ENCODE results near the gene ZNF830.

Gene ZNF830

DNA sequence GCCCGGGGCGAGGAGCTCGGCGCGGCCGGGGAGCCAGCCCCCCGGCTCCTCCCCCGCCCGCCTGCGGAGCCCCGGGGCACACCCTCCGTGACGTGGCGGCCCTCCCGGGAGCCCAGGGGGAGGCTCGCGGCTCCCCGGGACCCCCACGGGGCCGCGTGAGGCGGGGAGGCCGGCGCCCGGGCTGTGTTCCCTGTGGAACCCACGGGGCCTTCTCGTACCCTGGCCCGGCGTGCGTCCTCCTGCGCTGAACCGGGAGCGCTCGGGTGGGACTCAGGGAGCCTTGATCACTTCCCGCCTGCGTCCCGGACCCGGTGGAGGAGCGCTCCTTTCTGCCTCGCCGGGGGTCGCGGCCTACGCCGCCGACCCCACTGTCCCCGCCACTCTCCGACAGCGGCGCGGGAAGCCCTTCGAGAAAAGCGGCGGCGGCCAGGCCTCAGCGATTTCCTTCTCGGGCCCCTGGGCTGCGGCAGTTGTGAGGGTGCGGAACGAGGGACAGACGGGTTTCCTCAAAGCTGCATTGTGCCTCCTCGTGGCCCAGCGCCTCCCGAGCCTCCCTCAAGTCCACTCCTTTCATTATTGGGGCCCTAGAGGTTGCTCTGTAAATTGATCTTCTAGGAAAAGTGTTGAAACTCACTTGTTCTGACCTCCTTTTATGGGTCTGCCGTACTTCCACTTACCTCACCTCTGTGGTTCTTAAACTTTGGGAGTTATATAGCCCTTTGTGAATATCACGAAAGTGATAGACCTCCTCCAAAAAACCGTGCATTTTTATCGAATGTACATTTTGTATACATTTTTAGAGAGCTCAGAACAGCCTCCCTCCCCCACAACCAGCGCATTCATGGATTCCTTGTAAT is 19.6 kb downstream of the ZNF830 start:
- Histone ChIP-seq H3K27ac (ENCODE audit: low read length) (peak overlapping the region; percentile 96), H3K4me3 (ENCODE audit: low read depth in 1 of 2, low read length in 2 of 2) (peak overlapping the region; percentile 82 to 89), H3K4me1 (ENCODE audit: insufficient read depth, low read length) (peaks cover 49% of the 10 kb centered on the region), H3K27me3 (ENCODE audit: insufficient read depth, low read length, poor library complexity) (no peaks in the 10 kb centered on the region), H3K79me2 (ENCODE audit: insufficient read depth, low read length) (peaks cover 39% of the 10 kb centered on the region), H3K9ac (ENCODE audit: low read depth, low read length) (peak overlapping the region; percentile 95), H3K9me3 (ENCODE audit: insufficient read depth, low read length, severe bottlenecking) (no peaks in the 10 kb centered on the region), H3K36me3 (ENCODE audit: insufficient read depth, low read length) (peaks cover 29% of the 10 kb centered on the region), H3K4me2 (ENCODE audit: insufficient read depth, low read length) (peak overlapping the region; percentile 81), H4K20me1 (ENCODE audit: insufficient read depth, low read length) (no peaks in the 10 kb centered on the region), H2AFZ (ENCODE audit: low read depth, low read length) (peak overlapping the region; percentile 60)
- DNase-seq (peak; percentile 71), ATAC-seq (ENCODE audit: insufficient read depth, low read depth) (peak; percentile 80)
- TF ChIP-seq, protein P1, sequence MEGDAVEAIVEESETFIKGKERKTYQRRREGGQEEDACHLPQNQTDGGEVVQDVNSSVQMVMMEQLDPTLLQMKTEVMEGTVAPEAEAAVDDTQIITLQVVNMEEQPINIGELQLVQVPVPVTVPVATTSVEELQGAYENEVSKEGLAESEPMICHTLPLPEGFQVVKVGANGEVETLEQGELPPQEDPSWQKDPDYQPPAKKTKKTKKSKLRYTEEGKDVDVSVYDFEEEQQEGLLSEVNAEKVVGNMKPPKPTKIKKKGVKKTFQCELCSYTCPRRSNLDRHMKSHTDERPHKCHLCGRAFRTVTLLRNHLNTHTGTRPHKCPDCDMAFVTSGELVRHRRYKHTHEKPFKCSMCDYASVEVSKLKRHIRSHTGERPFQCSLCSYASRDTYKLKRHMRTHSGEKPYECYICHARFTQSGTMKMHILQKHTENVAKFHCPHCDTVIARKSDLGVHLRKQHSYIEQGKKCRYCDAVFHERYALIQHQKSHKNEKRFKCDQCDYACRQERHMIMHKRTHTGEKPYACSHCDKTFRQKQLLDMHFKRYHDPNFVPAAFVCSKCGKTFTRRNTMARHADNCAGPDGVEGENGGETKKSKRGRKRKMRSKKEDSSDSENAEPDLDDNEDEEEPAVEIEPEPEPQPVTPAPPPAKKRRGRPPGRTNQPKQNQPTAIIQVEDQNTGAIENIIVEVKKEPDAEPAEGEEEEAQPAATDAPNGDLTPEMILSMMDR (IDR thresholded peaks at IDR 0.05; ENCODE audit: borderline replicate concordance, extremely low read depth, low read length, poor library complexity, severe bottlenecking) = peak; percentile 59
- no peak for TF ChIP-seq EZH2 (IDR thresholded peaks at IDR 0.05; ENCODE audit: borderline replicate concordance, low read depth, low read length, severe bottlenecking)

DNA sequence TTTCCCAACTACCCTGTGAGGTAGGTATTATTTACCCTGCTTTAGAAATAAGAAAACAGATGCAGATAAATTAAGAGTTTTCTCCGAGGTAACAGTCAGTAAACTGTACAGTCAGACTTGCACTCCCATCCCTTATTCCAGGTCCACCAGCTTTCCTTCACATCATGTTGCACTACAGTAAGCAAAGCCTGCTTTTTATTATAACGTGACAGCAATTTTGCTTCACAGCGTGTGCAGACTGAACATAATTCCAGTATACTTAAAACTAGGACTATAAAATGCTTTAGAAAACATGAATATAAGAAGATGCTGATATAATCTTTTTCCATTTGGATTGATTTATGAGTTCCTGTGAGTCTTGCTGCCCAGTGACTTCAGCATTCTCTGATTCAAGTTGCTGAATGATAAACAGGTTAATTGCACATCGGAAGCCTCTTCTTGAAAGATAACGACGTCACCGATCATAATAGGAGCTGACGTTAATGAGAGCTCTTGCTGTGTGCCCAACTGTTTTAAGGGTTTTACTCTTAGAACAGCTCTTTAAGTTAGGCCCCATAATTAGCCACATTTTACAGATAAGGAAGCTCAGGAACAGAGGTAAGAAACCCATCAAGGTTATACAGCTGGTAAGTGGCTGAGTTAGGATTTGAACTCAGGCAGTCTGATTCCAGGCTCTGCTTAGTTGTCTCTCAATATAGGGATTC is 20.4 kb downstream of the ZNF830 start:
- Histone ChIP-seq H3K9me3 (ENCODE audit: insufficient read depth, low read length, severe bottlenecking) (no peaks in the 10 kb centered on the region), H3K4me1 (ENCODE audit: insufficient read depth, low read length) (peaks cover 49% of the 10 kb centered on the region), H3K9ac (ENCODE audit: low read depth, low read length) (peak overlapping the region; percentile 95), H3K36me3 (ENCODE audit: insufficient read depth, low read length) (peaks cover 37% of the 10 kb centered on the region), H4K20me1 (ENCODE audit: insufficient read depth, low read length) (no peaks in the 10 kb centered on the region), H3K27me3 (ENCODE audit: insufficient read depth, low read length, poor library complexity) (no peaks in the 10 kb centered on the region), H3K4me2 (ENCODE audit: insufficient read depth, low read length) (peak overlapping the region; percentile 81), H3K27ac (ENCODE audit: low read length) (peak overlapping the region; percentile 96), H3K4me3 (ENCODE audit: low read depth in 1 of 2, low read length in 2 of 2) (peak overlapping the region; percentile 82 to 89; a peak in 3 of 4 replicates), H3K79me2 (ENCODE audit: insufficient read depth, low read length) (peaks cover 39% of the 10 kb centered on the region), H2AFZ (ENCODE audit: low read depth, low read length) (peak overlapping the region; percentile 60; the same call in 1 of the 2 replicates)
- no peak for DNase-seq
- TF ChIP-seq, protein P1 (IDR thresholded peaks at IDR 0.05; ENCODE audit: borderline replicate concordance, extremely low read depth, low read length, poor library complexity, severe bottlenecking) = no peak
- no peak for TF ChIP-seq EZH2 (IDR thresholded peaks at IDR 0.05; ENCODE audit: borderline replicate concordance, low read depth, low read length, severe bottlenecking)
- no peak for ATAC-seq (ENCODE audit: insufficient read depth, low read depth)

DNA sequence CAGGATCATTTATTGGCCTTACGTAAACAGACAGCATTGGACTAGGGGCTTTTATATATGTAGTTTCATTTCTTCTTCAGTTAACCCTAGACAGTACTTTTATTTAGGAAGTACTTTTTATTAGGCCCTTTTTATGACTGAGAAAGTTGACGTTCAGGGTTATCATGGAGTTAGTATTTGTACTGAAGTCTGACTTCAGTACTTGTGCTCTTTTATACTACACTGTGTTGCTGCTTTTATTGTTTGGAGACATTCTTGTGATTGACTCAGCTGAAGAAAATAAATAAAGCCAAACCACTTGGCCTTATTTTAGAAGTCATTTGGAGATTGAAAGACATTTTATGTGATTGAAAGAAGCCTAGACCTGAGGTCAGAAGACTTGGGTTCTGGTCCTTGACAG is 25.9 kb downstream of the ZNF830 start:
- H3K36me3 ChIP-seq (ENCODE audit: insufficient read depth, low read length) = peaks cover 84% of the 10 kb centered on the region

More for the DNA sequence above, 25.9 kb downstream of the ZNF830 start:
- peaks cover 23% of the 10 kb centered on the region for H3K4me1 ChIP-seq (ENCODE audit: insufficient read depth, low read length)
- no peak overlapping the region for H3K4me3 ChIP-seq (ENCODE audit: low read depth in 1 of 2, low read length in 2 of 2)
- H4K20me1 ChIP-seq (ENCODE audit: insufficient read depth, low read length) = no peaks in the 10 kb centered on the region
- no peak for ATAC-seq (ENCODE audit: insufficient read depth, low read depth)
- no peak overlapping the region for H2AFZ ChIP-seq (ENCODE audit: low read depth, low read length)
- no peak overlapping the region for H3K4me2 ChIP-seq (ENCODE audit: insufficient read depth, low read length)
- peaks cover 23% of the 10 kb centered on the region for H3K79me2 ChIP-seq (ENCODE audit: insufficient read depth, low read length)
- no peaks in the 10 kb centered on the region for H3K27me3 ChIP-seq (ENCODE audit: insufficient read depth, low read length, poor library complexity)
- H3K9ac ChIP-seq (ENCODE audit: low read depth, low read length) = no peak overlapping the region
- H3K27ac ChIP-seq (ENCODE audit: low read length) = no peak overlapping the region
- no peaks in the 10 kb centered on the region for H3K9me3 ChIP-seq (ENCODE audit: insufficient read depth, low read length, severe bottlenecking)
- DNase-seq = no peak
- TF ChIP-seq EZH2 (IDR thresholded peaks at IDR 0.05; ENCODE audit: borderline replicate concordance, low read depth, low read length, severe bottlenecking) = no peak
- TF ChIP-seq, protein P1 (IDR thresholded peaks at IDR 0.05; ENCODE audit: borderline replicate concordance, extremely low read depth, low read length, poor library complexity, severe bottlenecking) = no peak
